ENCODE data around the gene IL4I1.

IL4I1 gene

DNA sequence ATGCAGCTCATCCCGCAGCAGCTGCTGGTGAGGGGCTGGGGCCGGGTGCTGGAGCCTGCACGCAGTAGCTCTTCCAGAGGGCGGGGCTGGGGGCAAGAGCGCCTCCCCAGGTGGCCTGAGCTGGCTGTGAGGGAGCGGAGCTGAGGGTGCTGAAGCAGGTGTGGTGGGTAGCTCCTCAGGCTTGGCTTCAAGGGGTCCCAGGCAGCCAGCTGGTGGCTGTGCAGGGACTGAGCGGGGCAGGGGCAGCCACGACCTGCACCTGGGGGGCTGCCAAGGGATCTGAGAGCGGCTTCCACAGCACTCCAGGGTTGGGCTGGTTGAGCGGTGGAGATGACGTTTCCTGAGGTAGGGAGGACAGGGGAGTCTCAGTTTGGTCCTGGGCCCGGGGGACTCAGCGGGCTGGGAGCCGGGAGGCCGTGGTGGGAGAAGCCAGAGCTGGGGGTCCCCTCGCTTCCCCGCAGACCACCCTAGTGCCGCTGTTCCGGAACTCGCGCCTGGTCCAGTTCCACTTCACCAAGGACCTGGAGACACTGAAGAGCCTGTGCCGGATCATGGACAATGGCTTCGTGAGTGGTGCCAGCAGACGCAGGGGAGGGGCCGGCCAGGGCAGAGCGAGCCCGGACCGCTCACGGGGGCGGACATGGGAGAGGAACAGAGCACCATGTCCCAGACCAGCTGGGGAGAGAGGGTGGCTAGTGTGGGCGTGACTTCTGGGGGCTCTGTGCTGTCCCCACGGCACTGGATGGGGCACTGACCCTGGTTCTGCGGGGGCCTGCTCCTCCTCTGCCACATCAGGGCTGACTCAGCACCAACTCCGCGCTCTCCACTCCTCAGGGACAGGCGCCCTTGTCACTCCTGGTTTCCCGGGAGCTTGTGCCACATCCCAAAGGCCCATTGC lies 38.4 kb downstream of the IL4I1 start:
- peak; percentile 41 for DNase-seq
- Histone ChIP-seq H3K9me3 (ENCODE audit: severe bottlenecking) (no peaks in the 10 kb centered on the region), H3K4me3 (ENCODE audit: low read depth, low read length) (no peak overlapping the region), H3K27ac (no peak overlapping the region), H3K27me3 (ENCODE audit: insufficient read depth, low read depth, severe bottlenecking) (no peaks in the 10 kb centered on the region), H3K36me3 (peaks cover 94% of the 10 kb centered on the region)
- TF ChIP-seq, protein P1, sequence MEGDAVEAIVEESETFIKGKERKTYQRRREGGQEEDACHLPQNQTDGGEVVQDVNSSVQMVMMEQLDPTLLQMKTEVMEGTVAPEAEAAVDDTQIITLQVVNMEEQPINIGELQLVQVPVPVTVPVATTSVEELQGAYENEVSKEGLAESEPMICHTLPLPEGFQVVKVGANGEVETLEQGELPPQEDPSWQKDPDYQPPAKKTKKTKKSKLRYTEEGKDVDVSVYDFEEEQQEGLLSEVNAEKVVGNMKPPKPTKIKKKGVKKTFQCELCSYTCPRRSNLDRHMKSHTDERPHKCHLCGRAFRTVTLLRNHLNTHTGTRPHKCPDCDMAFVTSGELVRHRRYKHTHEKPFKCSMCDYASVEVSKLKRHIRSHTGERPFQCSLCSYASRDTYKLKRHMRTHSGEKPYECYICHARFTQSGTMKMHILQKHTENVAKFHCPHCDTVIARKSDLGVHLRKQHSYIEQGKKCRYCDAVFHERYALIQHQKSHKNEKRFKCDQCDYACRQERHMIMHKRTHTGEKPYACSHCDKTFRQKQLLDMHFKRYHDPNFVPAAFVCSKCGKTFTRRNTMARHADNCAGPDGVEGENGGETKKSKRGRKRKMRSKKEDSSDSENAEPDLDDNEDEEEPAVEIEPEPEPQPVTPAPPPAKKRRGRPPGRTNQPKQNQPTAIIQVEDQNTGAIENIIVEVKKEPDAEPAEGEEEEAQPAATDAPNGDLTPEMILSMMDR (IDR thresholded peaks at IDR 0.05; ENCODE audit: low read depth, low read length) = no peak

DNA sequence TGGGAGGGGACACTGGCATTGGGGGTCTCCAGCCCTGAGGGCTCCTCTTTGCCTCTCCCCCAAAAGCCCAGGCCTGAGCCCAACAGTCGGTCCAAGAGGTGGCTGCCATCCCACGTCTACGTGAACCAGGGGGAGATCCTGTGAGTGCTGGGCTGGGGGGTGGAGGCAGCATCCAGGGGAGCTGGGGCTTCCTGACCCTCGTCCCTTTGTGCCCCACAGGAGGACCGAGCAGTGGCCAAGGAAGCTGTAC lies 38.9 kb downstream of the IL4I1 start:
- Histone ChIP-seq H3K9me3 (ENCODE audit: severe bottlenecking) (no peaks in the 10 kb centered on the region), H3K4me3 (ENCODE audit: low read depth, low read length) (no peak overlapping the region), H3K27ac (no peak overlapping the region), H3K27me3 (ENCODE audit: insufficient read depth, low read depth, severe bottlenecking) (no peaks in the 10 kb centered on the region), H3K36me3 (peaks cover 90% of the 10 kb centered on the region)
- TF ChIP-seq, protein P1 (IDR thresholded peaks at IDR 0.05; ENCODE audit: low read depth, low read length) = no peak
- DNase-seq = no peak

DNA sequence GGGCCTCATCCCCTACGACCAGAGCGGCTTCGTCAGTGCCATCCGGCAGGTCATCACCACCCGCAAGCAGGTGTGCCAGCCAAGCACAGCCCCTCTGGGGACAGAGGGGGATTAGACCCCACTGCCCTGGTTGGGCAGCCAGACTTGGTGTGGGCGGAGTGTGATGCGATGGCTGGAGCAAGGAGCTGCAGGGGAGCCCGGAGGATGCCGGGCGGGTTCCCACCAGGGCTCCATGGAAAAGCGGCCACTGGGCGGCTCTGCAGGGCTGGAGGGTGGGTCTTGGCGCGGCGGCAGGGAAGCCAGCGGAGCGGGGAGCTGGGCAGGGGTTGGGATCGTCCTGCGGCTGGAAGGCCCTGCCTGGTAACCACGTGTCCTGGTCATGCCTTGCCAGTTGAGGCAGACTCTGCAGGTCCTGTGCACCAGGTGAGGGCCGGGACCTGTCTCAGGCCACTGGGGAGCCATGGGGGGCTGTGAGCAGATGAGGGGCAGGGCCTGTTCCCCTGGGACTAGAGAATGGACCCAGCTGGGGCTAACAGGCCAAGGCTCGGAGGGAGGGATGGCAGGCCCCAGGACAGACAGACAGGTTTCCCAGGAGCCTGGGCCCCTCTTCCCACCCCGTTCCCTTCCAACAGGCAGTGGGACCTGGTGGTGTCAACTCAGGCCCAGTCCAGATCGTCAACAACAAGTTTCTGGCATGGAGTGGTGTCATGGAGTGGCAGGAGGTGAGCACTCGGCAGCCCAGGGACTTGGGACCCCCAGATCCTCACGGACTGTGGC lies 39.4 kb downstream of the IL4I1 start:
- Histone ChIP-seq H3K27ac (no peak overlapping the region), H3K9me3 (ENCODE audit: severe bottlenecking) (no peaks in the 10 kb centered on the region), H3K27me3 (ENCODE audit: insufficient read depth, low read depth, severe bottlenecking) (no peaks in the 10 kb centered on the region), H3K36me3 (peaks cover 90% of the 10 kb centered on the region), H3K4me3 (ENCODE audit: low read depth, low read length) (no peak overlapping the region)
- DNase-seq = no peak
- TF ChIP-seq, protein P1 (IDR thresholded peaks at IDR 0.05; ENCODE audit: low read depth, low read length) = no peak

DNA sequence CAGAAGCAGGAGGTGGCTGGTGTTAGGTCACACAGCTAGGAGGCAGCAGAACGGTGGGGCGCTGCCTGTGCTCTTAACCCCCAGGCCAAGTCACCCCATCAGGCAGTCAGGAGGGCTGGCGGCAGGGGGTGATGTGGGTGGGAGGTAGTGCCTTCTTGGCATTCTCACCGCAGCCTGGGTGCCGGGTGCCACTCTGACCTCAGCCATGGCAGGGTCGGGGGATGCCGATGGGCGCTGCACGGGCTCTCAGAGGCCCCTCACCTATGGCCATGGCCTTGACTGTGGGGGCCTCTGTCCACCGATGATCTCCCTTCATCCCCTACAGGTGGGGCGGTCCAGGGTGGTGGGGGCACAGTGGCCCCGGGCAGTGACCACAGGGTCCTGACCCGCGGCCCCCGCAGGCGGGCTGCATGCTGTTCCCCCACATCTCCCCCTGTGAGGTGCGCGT lies 40.1 kb downstream of the IL4I1 start:
- Histone ChIP-seq H3K4me3 (ENCODE audit: low read depth, low read length) (no peak overlapping the region), H3K9me3 (ENCODE audit: severe bottlenecking) (no peaks in the 10 kb centered on the region), H3K36me3 (peaks cover 89% of the 10 kb centered on the region), H3K27me3 (ENCODE audit: insufficient read depth, low read depth, severe bottlenecking) (no peaks in the 10 kb centered on the region), H3K27ac (no peak overlapping the region)
- no peak for DNase-seq
- TF ChIP-seq, protein P1 (IDR thresholded peaks at IDR 0.05; ENCODE audit: low read depth, low read length) = no peak

DNA sequence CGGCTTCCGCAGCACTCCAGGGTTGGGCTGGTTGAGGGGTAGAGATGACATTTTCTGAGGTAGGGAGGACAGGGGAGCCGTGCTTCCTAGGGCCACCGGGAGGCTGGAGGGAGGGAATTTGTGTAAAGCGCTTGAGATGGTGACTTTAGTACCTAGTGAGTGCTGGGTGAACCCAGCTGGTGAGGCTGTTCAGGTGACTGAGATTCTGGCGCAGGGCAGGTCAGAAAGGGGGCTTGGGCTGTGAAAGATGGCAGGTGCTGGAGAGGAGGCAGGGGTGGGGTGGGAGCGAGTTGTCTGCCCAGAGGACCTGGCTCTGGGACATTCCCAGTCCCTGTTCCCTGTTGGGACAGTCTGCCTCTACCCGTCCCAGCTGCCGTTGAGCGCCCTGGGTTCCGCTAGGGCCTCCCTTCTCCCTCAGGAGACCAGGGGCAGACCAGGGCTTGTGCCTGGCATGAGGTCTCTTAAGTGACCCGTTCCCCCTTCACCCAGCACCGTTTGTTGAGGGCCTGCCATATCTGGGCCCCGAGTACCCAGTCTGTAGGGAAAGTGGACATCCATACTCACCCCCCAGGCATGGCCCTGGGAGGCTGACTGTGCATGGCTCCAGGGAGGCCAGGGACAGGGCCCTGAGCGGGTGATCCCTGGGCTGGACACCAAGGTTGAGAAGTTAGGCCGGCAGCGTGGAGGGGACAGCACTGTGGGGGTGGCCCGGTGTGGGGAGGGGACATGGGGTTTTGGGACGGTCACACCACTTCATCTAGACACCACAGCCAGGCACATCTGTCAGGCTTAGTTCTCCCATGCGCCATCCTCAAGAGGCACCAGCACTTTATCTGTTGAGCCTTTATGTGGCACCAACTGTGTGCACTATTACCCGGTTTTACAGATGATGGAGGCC lies 40.8 kb downstream of the IL4I1 start:
- peaks cover 85% of the 10 kb centered on the region for H3K36me3 ChIP-seq
- TF ChIP-seq, protein P1 (IDR thresholded peaks at IDR 0.05; ENCODE audit: low read depth, low read length) = no peak
- DNase-seq = no peak
- H3K27me3 ChIP-seq (ENCODE audit: insufficient read depth, low read depth, severe bottlenecking) = no peaks in the 10 kb centered on the region
- H3K27ac ChIP-seq = no peak overlapping the region
- H3K9me3 ChIP-seq (ENCODE audit: severe bottlenecking) = no peaks in the 10 kb centered on the region
- H3K4me3 ChIP-seq (ENCODE audit: low read depth, low read length) = no peak overlapping the region
